ENCODE measurements around the gene MAST2.
A peak's percentile ranks its signal among the peaks of the same experiment; 100 is the strongest.
"Not testable (repeated sequence)": the region's sequence is repeated elsewhere in the genome, so short reads cannot be mapped to it uniquely, and the experiment has no call there.

MAST2 gene

DNA sequence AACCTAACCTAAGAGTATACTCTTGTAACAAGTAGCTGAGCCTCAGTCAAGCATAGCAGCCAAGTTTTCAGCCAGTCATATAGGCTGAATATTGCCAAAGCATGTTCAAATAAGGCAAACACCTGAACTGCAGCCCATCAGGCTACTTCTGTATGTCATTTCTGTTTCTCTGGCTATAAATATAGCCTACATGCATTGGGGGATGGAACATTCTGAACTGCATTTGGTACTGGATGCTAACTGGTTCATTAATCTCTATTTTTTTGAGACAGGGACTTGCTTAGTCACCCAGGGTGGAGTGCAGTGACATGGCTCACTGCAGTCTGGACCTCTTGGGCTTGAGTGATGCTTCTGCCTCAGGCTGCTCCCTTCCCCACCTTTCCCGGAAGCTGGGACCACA lies 37.3 kb downstream of the MAST2 start:
- Histone ChIP-seq H3F3A (ENCODE audit: insufficient read depth, low read length) (no peaks in the 10 kb centered on the region), H3K4me1 (ENCODE audit: low read length) (0 out of 2 replicates have a peak, but pooled peaks cover 3% of the 10 kb centered on the region)
- TF ChIP-seq, protein P1, sequence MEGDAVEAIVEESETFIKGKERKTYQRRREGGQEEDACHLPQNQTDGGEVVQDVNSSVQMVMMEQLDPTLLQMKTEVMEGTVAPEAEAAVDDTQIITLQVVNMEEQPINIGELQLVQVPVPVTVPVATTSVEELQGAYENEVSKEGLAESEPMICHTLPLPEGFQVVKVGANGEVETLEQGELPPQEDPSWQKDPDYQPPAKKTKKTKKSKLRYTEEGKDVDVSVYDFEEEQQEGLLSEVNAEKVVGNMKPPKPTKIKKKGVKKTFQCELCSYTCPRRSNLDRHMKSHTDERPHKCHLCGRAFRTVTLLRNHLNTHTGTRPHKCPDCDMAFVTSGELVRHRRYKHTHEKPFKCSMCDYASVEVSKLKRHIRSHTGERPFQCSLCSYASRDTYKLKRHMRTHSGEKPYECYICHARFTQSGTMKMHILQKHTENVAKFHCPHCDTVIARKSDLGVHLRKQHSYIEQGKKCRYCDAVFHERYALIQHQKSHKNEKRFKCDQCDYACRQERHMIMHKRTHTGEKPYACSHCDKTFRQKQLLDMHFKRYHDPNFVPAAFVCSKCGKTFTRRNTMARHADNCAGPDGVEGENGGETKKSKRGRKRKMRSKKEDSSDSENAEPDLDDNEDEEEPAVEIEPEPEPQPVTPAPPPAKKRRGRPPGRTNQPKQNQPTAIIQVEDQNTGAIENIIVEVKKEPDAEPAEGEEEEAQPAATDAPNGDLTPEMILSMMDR (IDR thresholded peaks at IDR 0.05; ENCODE audit: low read length), result no peak
- TF ChIP-seq EZH2 (optimal IDR thresholded peaks at IDR 0.05; ENCODE audit: low read depth, low read length) (no peak), EZH2phosphoT487 (IDR thresholded peaks at IDR 0.05; ENCODE audit: low read length) (no peak)

DNA sequence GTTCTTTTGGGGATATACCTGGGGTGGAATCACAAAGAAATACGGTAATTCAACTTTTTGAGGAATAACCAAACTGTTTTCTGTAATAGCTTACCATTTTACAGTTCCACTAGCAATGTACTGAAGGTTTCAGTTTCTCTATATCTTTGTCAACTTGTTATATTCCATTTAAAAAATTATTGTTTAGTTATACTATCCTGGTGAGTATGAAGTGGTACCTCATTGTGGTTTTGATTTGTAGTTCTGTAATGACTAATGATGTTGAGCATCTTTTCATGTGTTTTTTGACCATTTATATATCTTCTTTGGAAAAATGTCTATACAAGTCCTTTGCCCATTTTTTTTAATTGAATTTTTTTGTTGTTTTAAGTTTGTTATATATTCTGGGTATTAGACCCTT lies 39.4 kb downstream of the MAST2 start:
- Histone ChIP-seq H4K20me1 (ENCODE audit: insufficient read depth, low read length) (no peaks in the 10 kb centered on the region), H3K4me3 (ENCODE audit: low read length) (peak overlapping the region; percentile 7; the same call in 1 of the 2 replicates), H3K9me2 (replicated peaks; ENCODE audit: insufficient read depth, low read length) (no peaks in the 10 kb centered on the region), H3K4me1 (ENCODE audit: low read length) (0 out of 2 replicates have a peak, but pooled peaks cover 3% of the 10 kb centered on the region), H3K79me2 (ENCODE audit: low read length) (peaks cover 43% of the 10 kb centered on the region), H3K9me3 (replicated peaks; ENCODE audit: insufficient read depth, low read length) (no peaks in the 10 kb centered on the region), H2AFZ (ENCODE audit: low read length) (no peak overlapping the region), H3K27me3 (replicated peaks; ENCODE audit: insufficient read depth, low read length) (no peaks in the 10 kb centered on the region), H3K9ac (ENCODE audit: low read length) (peak overlapping the region; percentile 11; the same call in 1 of the 2 replicates), H3K4me2 (ENCODE audit: low read depth, low read length) (peak overlapping the region; percentile 72), H3K27ac (ENCODE audit: low read length) (peak overlapping the region; percentile 26; the same call in 1 of the 2 replicates), H3K36me3 (replicated peaks; ENCODE audit: insufficient read depth, low read length) (no peaks in the 10 kb centered on the region), H3F3A (ENCODE audit: insufficient read depth, low read length) (no peaks in the 10 kb centered on the region)
- DNase-seq, result no peak
- TF ChIP-seq EZH2phosphoT487 (IDR thresholded peaks at IDR 0.05; ENCODE audit: low read length) (no peak), EZH2 (optimal IDR thresholded peaks at IDR 0.05; ENCODE audit: low read depth, low read length) (no peak)
- TF ChIP-seq, protein P1 (IDR thresholded peaks at IDR 0.05; ENCODE audit: low read length), result no peak

More for the DNA sequence above, 37.3 kb downstream of the MAST2 start:
- Histone ChIP-seq H3K79me2 (ENCODE audit: low read length) (peaks cover 52% of the 10 kb centered on the region), H4K20me1 (ENCODE audit: insufficient read depth, low read length) (no peaks in the 10 kb centered on the region), H3K4me3 (ENCODE audit: low read length) (no peak overlapping the region), H3K9ac (ENCODE audit: low read length) (no peak overlapping the region), H3K9me3 (replicated peaks; ENCODE audit: insufficient read depth, low read length) (no peaks in the 10 kb centered on the region), H2AFZ (ENCODE audit: low read length) (no peak overlapping the region), H3K27me3 (replicated peaks; ENCODE audit: insufficient read depth, low read length) (no peaks in the 10 kb centered on the region), H3K9me2 (replicated peaks; ENCODE audit: insufficient read depth, low read length) (no peaks in the 10 kb centered on the region), H3K27ac (ENCODE audit: low read length) (no peak overlapping the region), H3K4me2 (ENCODE audit: low read depth, low read length) (no peak overlapping the region), H3K36me3 (replicated peaks; ENCODE audit: insufficient read depth, low read length) (no peaks in the 10 kb centered on the region)
- no peak for DNase-seq

DNA sequence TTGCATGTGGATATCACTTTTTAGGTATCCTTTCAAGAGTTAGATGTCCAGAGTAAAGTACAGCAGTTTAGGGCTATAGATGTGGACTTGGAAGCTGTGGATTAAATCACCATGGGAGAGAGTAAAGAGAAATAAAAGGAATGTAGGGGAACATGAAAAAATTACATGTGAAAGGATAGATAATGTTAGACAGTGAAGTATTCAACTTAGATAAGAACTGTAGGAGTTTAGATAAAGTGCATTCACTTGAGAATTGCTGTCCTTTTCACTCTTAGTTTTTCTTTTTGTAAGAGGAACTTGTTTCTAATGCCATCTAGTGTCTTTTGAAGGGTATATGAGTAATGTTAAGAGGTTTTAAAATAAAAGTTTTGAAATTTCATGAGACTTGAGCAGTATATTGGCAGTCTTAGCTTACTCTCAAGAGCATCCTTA lies 40.1 kb downstream of the MAST2 start:
- H3K36me3 ChIP-seq (replicated peaks; ENCODE audit: insufficient read depth, low read length), result no peaks in the 10 kb centered on the region
- peak overlapping the region; percentile 11; the same call in 1 of the 2 replicates for H3K9ac ChIP-seq (ENCODE audit: low read length)
- no peaks in the 10 kb centered on the region for H3K27me3 ChIP-seq (replicated peaks; ENCODE audit: insufficient read depth, low read length)
- H2AFZ ChIP-seq (ENCODE audit: low read length), result no peak overlapping the region
- peak overlapping the region; percentile 72 for H3K4me2 ChIP-seq (ENCODE audit: low read depth, low read length)
- H3K4me3 ChIP-seq (ENCODE audit: low read length), result peak overlapping the region; percentile 7; the same call in 1 of the 2 replicates
- H3K79me2 ChIP-seq (ENCODE audit: low read length), result peaks cover 50% of the 10 kb centered on the region
- TF ChIP-seq EZH2 (optimal IDR thresholded peaks at IDR 0.05; ENCODE audit: low read depth, low read length), result no peak
- TF ChIP-seq EZH2phosphoT487 (IDR thresholded peaks at IDR 0.05; ENCODE audit: low read length), result no peak
- TF ChIP-seq, protein P1 (IDR thresholded peaks at IDR 0.05; ENCODE audit: low read length), result peak; percentile 52
- 0 out of 2 replicates have a peak, but pooled peaks cover 3% of the 10 kb centered on the region for H3K4me1 ChIP-seq (ENCODE audit: low read length)
- peak; percentile 48 for DNase-seq
- no peaks in the 10 kb centered on the region for H4K20me1 ChIP-seq (ENCODE audit: insufficient read depth, low read length)
- no peaks in the 10 kb centered on the region for H3F3A ChIP-seq (ENCODE audit: insufficient read depth, low read length)
- H3K9me2 ChIP-seq (replicated peaks; ENCODE audit: insufficient read depth, low read length), result no peaks in the 10 kb centered on the region
- no peaks in the 10 kb centered on the region for H3K9me3 ChIP-seq (replicated peaks; ENCODE audit: insufficient read depth, low read length)
- peak overlapping the region; percentile 26; the same call in 1 of the 2 replicates for H3K27ac ChIP-seq (ENCODE audit: low read length)

DNA sequence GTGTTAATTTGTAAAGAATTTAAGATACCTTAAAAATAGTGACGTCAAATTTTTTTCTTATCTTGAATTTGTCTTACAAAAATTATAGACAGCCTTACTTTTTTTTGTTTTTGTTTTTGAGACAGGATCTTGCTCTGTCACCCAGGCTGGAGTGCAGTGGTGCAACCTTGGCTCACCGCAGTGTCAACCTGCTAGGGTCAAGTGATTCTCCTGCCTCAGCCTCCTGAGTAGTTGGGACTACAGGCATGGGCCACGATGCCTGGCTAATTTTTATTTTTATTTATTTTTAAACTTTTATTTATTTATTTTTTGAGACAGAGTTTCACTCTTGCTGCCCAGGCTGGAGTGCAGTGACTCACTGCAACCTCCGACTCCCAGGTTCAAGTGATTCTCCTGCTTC lies 40.6 kb downstream of the MAST2 start:
- not testable (repeated sequence) for H3K9ac ChIP-seq (ENCODE audit: low read length); H3K4me3 ChIP-seq (ENCODE audit: low read length); H3K36me3 ChIP-seq (replicated peaks; ENCODE audit: insufficient read depth, low read length); H2AFZ ChIP-seq (ENCODE audit: low read length); H3F3A ChIP-seq (ENCODE audit: insufficient read depth, low read length); H3K27me3 ChIP-seq (replicated peaks; ENCODE audit: insufficient read depth, low read length); H4K20me1 ChIP-seq (ENCODE audit: insufficient read depth, low read length); H3K9me2 ChIP-seq (replicated peaks; ENCODE audit: insufficient read depth, low read length); H3K4me1 ChIP-seq (ENCODE audit: low read length); H3K9me3 ChIP-seq (replicated peaks; ENCODE audit: insufficient read depth, low read length); H3K27ac ChIP-seq (ENCODE audit: low read length); DNase-seq
- H3K79me2 ChIP-seq (ENCODE audit: low read length), result peaks cover 46% of the 10 kb centered on the region
- H3K4me2 ChIP-seq (ENCODE audit: low read depth, low read length), result peak overlapping the region; percentile 72; the same call in 1 of the 2 replicates
